Activated CD8-positive, alpha-beta memory T cell treated with anti-CD3 and anti-CD28 coated beads, Interleukin-2, amount 50 U/mL, for 4 hours (primary cell): Measurements from ENCODE around the gene VAV3.
A peak's percentile ranks its signal among the peaks of the same experiment; 100 is the strongest.

Experiments
- DNase-seq: peaks from one replicate; pipeline ENCODE4 v3.0.0-alpha.2; 2020

The VAV3 gene

DNA sequence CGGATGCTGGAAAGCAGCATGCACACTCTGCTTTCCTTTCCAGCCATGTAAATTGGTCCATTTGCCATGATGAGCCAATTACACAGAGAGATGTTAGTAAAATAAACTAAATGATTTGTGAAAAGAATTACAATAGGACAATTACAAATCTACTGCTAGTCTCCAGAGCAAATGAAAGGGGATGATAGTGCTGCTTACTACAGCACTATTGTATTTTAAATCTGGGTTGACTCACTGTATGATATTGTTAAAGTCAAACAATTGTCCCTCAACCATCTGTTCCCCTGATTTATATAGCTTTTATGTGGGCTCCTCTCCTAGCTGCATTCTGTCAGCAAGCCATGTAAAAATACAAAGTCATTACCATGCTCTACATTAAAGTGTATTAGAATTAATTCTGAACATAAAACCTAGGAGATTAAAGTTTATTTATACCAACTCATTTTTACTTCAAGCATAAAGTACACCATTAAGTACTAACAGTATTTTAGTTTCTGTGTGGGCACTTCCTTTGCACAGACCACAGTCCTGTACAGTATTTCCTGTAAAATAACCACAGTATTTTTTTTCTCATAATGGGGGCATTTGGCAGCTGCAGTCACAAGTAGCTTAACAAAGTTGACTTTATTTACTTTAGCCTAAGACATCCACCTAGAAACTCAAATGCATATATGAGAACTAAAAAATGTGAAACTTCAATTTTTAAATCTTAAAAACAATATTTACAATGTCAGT lies 135.8 kb downstream of the VAV3 start:
- no peak for DNase-seq

DNA sequence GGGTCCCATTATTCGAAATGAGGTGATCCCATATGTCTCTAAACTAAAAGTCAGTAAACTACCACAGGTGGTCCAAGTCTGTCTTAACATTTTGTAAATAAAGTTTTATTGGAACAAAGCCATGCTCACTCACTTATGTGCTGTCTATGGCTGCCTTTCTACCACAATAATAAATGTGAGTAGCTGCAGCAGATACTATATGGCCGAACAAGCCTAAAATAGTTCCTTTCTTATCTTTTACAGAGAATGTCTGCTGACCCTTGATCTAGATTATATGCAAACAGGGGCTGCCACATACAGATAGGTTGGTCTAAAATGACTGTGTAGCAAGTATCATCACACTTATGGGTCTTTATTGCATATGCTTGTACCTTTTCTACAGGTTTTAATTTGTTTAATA lies 140.0 kb downstream of the VAV3 start:
- no peak for DNase-seq

DNA sequence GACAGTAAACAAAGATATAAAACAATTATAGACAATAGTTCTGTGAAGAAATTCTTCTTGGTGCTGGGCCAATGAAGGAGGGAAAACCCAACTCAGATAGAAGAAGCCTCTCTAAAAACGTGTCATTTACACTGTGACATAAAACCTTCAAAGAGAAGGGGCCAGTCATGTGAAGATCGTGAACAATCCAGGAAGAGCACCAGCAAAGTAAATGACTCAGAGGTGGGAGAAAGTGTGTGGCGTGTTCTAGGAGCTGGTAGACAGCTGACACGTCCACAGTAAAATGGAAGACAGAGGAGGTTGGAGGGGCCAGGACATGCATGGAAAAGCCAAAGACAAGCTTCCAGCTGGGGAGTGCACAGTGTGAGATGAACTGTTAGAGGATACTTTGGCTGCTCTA lies 143.6 kb downstream of the VAV3 start:
- DNase-seq, result peak; percentile 34

DNA sequence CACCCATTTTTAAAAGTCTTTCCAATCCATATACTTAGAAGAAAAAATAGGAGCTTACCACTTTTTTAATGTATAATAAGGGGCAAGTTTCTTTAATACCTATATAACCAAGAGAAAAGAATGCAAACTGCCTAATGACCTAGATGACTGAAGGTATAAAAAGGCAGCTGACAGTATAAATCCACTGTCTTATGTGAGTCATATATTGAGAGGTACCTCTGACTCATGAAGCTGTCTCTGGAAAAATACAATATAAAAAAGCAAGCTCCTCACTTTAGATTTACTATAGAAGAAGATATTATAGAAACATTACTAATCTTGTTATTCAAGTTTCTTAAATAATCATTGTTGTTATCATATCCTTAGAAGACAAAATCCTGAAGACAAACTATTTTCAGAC lies 144.2 kb downstream of the VAV3 start:
- no peak for DNase-seq

DNA sequence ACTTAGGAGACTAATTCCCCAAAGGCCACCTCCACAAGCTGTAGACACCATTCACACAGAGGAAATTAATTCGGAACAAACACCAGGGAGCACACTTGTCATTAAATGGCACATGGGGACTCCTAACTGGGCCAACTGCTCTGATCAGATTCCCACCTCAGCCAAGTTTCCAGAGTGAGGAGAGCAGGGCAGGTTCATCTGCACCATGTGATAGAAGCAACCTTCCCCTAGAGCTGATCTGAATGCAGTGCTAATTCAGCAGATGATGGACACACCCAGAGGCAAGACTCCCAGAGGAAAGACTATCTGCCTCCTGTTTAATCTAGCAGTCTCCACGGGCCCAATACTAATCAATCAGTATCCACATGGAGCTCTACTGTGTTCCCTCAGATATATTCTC lies 147.0 kb downstream of the VAV3 start:
- DNase-seq, result no peak

DNA sequence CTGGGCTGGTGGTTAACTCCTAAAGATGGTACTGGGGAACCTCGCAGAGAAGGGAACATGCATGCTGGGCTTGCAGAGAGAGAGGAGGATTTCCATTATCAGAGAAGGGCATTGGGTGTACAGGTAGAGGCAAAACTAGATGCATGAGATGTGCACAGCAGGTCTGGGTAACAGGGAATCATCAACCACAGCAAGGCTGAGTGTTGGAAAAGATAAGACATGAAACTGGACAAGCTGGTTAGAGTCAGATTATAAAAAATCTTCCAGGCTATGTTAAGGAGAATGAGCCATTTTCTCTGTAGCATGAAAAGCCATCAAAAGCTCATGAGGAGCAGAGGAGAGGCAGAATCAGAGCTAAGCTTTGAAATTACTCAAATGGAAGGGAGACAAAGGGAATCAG lies 147.8 kb downstream of the VAV3 start:
- DNase-seq, result no peak

DNA sequence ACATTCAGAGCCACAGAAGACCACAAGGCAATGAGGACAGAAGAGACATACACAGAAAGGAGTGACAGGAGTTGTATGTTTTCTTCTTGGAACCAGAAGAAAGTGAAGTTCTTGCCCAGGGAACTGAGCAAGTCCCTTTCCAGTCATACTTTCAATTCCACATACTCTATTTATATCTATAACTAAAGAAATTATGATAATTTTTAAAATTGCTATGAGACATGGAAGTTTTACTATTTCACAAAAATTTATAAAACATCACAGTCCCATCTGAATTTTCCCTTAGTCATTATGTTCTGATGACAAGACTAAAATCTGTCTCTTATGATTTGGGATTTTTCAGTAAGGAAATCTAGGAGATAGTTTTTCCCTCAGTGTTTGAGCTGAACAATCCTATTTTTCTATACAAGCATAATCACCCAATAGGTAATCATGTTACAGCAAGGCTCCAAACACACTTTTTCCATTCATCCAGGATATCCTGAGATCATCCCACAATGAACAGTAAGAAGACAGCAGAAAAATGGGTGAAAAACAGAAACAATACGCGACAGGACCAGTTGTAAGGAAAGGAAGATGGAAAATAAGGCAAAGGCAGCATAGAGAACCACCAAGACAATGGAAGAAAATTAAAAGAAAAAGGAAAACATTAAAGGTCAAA lies 154.6 kb downstream of the VAV3 start:
- no peak for DNase-seq

DNA sequence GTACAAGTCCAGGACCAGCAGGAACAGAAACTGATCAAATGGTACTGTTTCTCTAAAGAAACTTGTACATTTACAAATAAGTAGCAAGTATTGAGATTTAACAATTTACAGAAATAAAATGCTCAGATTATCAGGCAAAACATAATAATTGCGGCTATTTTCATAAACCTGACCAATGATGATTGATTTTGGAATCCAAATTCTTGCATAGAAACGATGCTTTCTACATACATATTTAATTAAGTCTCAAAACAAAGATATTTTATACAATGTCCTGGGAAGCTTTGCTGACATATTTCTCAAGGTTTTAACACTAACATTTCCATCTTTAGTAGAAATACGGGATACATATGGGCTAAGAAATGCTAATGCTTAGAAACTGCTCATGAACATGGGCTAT lies 157.1 kb downstream of the VAV3 start:
- DNase-seq, result no peak

DNA sequence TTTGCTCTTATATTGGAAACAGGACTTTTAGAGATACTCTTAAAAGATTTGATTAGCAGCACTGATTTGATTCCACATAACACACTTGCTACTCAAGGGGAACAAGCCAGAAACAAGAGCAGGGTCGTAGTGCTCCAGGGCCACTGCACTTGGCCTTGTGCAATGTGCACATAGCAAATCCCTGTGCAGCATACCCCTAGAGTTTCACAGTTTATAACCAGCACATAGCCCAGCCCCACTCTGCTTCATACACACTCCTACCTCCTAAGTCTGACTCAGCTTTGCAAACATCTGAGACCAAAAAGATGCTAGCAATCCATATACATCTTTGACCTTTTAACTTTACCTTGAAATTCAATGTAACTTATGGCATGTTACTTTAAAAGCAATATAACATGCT lies 157.6 kb downstream of the VAV3 start:
- DNase-seq, result no peak

DNA sequence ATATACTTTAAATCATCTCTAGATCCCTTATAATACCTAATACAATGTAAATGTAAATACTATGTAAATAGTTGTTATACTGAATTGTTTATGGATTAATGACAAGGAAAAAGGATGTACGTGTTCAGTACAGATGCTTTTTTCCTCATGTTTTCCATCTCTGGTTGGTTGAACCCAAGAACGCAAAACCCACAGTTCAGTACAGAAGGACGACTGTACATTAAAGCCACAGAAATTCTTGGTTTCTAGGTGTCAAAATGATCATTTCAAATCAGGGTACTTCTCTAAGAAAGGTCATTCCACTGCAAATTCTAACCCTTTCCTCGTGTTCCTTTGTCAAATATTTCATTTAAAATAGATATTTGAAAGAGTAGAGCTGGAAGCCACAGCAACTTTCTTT lies 158.1 kb downstream of the VAV3 start:
- no peak for DNase-seq

DNA sequence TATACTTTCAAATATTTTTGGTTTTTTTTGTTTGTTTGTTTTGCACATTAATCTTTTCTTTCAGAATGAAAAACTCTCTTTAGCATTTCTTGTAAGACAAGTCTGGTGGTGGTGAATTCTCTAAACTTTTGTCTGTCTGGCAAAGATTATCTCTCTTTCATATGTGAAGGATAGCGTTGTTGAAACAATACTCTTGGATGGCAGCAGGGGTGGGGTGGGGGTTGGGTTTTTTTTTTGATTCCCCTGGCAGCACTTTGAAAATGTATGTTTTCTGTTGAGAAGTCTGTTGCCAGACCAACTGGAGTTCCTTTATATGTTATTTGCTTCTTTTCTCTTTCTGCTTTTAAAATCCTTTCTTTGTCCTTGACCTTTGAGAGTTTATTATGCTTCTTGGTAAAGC lies 160.2 kb downstream of the VAV3 start:
- no peak for DNase-seq

DNA sequence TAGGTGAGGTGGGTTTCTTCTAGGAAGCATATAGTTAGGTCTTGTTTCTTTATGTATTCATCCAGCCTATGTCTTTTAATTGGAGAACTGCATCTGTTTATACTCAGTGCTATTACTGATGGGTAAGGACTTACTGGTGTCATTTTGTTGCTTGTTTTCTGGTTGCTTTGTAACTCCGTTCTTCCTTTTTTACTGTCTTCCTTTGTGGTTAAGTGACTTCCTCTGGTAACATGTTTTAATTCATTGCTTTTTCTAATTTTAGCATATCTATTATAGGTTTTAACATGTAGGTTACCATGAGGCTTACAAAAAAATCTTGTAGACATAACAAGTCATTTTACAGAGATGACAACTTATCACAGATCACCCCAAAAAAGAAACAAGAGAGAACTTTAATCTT lies 160.8 kb downstream of the VAV3 start:
- no peak for DNase-seq

DNA sequence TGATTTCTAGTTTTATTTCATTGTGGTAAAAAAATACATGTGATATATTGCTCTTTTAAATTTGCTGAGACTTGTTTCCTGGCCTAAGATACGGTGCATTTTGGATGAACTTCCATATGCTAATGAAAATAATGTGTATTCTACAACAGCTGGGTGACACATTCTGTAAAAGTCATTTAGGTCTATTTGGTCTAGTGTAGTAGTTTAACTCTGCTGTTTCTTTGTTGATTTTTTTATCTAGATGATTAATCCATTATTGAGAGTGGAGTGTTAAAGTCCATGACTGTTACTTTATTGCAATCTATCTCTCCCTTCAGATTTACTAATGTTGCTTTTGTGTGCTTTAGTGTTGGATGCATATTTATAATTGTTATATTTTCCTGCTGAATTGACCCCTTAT lies 161.4 kb downstream of the VAV3 start:
- DNase-seq, result no peak

DNA sequence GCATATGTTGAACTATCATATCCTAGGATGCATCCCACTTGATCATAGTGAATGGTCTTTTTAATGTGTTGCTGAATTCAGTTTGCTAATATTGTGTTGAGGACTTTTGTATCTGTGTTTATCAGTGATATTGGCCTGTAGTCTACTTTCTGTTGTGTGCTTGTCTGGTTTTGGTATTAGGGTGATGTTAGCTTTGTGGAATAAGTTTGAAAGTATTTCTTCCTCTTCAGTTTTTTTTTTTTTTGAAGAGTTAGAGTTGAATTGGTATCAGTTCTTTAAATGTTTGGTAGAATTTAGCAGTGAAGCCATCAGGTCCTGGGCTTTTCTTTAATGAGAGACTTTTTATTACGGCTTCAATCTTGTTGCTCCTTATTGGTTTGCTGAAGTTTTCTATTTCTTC lies 162.3 kb downstream of the VAV3 start:
- DNase-seq, result no peak

DNA sequence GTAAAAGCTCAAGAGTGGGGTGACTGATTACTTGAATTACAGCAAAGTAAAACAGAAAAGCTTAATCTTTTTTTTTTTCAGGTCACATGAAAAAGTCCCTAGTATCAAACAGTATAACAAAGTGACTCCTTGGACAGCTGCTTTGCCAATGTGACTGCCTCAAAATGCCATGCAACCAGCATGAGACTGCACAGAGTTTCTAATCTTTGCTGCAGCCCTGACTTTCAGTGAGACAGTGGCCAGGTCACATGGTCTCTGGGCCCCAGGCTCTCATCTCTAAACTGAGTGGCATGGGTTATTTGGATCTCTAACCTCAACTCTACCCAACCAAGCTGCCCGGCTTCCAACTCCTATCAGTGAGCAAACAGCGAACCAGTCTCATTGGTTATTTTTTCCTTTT lies 169.0 kb downstream of the VAV3 start:
- DNase-seq, result no peak

DNA sequence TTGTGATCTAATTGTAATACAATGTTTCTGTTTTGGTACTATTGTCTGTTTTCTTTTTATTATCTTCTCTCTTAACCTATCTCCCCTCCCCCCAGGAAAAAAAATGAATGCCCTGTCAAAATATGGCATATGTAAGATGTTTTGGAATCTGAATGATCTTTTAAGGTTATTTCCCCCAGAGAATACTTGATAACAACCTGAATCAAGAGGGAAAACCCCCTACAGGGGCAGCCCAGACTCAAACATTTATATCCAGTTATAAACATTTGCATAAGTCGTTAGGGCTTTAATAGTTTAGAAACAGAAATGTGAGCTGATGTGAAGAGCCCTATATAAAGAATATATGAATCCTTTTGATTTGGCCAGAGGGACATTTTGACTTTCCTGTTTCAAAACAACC lies 169.5 kb downstream of the VAV3 start:
- DNase-seq, result no peak

DNA sequence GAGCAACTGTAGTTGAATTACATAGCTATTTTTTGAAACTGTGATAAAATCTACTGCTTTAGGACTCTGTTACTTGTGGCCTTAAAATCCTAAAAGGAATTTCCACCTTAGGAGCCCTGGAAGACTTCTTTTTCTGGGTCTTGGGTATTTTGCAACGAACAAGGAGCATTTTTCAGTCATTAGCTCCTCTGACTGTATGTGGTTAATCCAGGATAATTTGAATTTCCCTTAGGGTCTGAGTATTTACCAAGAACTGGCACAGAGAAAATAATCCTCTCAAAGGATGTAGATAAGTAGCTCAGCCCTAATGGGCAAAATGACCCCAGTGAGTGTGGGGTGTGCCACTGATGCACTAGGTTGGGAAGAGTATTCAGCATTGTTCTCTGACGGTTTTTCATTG lies 170.4 kb downstream of the VAV3 start:
- DNase-seq, result no peak

DNA sequence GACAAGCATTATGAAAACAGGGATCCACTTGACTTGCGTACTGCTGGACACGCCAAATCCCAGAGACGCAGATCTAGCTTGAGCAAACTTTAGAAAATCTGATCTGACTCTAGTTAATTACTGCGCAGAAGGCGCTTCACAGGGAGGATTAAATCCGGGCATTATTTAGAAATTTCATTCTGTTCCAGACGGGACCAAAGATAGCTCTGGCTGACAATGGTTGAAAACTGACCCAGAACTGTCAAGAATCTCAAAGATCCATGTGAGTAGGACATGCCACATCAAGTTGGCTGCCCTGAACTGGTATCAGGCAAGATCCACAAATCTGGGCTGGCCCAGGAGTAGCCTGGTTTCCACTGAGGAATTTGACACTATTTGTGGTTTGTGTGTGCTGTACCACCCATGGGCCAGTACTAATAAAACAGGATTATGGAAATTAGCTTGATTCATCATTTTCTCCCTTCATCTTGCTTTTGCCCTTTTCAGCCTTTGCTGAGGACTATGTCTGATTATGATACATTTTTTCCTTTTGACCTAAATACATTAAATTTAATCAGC lies 171.0 kb downstream of the VAV3 start:
- no peak for DNase-seq

DNA sequence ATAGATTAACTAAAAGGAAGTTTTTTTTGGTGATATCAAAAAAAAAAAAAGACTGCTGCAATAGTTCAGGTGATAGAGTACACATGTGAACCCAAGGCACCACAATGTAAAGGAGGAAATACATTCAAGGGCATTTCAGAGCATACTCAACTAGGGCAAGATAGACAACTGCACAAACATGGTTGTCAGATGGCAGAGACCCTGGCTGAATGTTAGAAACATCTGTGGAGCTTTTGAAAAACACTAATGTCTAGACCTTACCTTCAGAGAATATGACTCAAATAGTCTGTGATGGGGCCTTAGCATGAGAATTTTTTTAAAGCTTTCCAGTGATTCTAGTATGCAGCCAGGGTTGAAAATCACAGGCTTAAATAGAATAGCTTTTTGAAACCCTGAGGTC lies 173.6 kb downstream of the VAV3 start:
- DNase-seq, result no peak

DNA sequence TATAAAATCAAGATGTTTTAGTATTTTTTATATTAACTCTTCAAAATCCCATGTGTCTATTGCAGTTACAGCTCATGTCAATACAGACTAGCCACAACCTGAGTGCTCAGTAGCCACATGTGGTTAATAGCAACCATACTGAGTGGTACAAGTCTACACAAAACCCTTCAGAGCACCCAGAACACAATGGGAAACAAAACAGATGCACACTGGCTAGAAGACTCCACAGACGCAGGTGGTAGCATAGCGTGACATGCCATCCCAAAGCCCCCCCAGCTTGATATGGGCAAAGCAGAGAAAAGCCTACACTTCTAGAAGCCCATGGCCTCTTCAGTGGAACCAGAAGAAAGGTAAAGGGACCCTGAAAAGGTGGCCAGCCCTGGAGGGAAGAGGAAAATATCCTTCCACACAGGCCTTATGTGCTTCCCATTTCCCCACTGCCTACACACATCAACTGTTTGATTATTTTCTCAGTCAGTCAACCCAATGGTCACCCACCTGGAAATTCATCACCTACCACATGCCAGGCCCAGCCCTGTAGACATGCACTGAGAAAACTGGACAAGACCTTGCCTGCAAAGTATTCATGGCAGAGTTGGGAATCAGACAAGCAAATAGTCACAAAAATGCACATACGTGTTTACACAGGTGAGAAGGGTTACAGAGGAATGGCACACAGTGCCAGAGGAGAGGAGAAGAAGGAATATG lies 175.0 kb downstream of the VAV3 start:
- DNase-seq, result no peak

DNA sequence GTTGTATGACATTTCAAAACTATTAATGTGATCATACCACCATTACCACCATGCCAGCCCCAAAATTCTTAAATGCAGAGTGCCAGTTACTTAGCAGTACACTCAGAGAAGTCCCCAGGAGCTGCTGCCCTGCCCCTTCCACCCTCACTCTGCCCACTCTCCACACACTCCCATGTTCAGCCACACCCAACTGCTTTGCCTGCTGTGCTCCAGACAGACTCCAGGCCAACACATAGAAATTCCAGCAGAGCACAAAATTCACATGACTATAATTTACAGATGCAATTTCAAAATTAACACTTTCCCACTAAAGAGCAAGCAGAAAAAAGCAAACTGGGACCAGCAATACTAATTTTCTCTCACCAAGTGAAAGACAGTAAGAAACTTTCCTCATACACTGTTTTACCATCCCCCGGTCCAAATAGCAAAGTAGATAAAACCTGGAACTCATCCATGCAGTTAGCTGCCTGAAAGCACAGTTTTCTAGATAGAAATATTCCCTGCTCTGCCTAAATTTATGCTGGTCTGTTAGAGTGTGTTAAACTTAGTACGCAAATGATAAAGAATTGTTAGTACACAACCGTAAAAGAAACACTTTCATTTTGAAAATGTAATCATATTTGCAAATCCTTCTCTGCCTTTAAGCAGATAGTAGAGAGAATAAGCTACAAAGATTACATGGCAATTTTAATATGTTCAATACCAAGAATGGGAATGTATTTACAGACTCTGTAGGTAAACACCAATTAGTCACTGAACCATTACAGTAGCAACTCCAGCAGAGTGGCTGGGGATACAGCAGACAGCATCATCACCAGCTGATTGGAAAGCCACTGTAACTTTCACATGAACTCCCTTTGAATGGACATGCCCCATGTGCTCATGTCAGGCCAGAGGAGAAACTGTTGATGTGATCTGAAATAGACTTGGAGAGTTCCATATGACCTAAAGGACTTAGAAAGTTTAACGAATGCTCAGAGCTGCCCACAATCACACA lies 176.5 kb downstream of the VAV3 start:
- no peak for DNase-seq

DNA sequence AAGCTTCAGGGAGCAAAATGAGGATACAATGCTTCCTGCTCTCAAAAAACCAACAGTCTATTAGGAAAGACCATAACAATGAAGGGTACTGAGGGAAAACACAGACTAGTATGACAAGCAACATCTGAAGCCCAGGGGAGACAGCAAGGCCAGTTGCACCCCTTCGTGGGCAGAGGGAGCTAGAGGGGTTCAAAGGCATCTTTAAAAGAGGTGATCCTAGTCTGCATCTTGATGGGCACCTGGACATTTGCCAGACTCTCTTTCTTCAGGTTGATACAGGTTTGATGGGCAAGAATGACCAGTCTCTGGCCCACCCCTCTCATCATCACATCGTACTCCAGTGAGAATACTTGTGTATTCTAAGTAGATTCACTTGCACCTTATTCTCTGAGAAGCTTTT lies 177.7 kb downstream of the VAV3 start:
- no peak for DNase-seq
